ENCODE measurements around the gene SPIN3. TPM values are rescaled to one million over a fixed set of nuclear protein-coding genes. Genes with fewer than 3 reads are reported as not detected.
A peak's percentile ranks its signal among the peaks of the same experiment; 100 is the strongest.

The SPIN3 gene
- total and polyA plus RNA-seq, 2 of the 13 experiments (the other 11 are each of a cell fraction or from before 2014, with no cell fraction given) = 8.4 to 8.8 TPM

GRCh38 chrX:56995271-56995994 lies at the start of gene SPIN3 (continued):
- 0 out of 2 replicates have a peak, but pooled peaks have one; percentile 3 for TF ChIP-seq CTCF (CRISPR knock-in tag; IDR thresholded peaks at IDR 0.05)
- TF ChIP-seq, protein P1, sequence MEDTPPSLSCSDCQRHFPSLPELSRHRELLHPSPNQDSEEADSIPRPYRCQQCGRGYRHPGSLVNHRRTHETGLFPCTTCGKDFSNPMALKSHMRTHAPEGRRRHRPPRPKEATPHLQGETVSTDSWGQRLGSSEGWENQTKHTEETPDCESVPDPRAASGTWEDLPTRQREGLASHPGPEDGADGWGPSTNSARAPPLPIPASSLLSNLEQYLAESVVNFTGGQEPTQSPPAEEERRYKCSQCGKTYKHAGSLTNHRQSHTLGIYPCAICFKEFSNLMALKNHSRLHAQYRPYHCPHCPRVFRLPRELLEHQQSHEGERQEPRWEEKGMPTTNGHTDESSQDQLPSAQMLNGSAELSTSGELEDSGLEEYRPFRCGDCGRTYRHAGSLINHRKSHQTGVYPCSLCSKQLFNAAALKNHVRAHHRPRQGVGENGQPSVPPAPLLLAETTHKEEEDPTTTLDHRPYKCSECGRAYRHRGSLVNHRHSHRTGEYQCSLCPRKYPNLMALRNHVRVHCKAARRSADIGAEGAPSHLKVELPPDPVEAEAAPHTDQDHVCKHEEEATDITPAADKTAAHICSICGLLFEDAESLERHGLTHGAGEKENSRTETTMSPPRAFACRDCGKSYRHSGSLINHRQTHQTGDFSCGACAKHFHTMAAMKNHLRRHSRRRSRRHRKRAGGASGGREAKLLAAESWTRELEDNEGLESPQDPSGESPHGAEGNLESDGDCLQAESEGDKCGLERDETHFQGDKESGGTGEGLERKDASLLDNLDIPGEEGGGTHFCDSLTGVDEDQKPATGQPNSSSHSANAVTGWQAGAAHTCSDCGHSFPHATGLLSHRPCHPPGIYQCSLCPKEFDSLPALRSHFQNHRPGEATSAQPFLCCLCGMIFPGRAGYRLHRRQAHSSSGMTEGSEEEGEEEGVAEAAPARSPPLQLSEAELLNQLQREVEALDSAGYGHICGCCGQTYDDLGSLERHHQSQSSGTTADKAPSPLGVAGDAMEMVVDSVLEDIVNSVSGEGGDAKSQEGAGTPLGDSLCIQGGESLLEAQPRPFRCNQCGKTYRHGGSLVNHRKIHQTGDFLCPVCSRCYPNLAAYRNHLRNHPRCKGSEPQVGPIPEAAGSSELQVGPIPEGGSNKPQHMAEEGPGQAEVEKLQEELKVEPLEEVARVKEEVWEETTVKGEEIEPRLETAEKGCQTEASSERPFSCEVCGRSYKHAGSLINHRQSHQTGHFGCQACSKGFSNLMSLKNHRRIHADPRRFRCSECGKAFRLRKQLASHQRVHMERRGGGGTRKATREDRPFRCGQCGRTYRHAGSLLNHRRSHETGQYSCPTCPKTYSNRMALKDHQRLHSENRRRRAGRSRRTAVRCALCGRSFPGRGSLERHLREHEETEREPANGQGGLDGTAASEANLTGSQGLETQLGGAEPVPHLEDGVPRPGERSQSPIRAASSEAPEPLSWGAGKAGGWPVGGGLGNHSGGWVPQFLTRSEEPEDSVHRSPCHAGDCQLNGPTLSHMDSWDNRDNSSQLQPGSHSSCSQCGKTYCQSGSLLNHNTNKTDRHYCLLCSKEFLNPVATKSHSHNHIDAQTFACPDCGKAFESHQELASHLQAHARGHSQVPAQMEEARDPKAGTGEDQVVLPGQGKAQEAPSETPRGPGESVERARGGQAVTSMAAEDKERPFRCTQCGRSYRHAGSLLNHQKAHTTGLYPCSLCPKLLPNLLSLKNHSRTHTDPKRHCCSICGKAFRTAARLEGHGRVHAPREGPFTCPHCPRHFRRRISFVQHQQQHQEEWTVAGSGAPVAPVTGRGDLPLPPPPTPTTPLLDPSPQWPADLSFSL (CRISPR knock-in tag; IDR thresholded peaks at IDR 0.05) = no peak
- peak; percentile 99 for TF ChIP-seq ZNF281 (CRISPR knock-in tag; IDR thresholded peaks at IDR 0.05; ENCODE audit: borderline replicate concordance)
- TF ChIP-seq ZSCAN31 (CRISPR knock-in tag; IDR thresholded peaks at IDR 0.05; ENCODE audit: low read depth) = no peak
- TF ChIP-seq, protein P2, sequence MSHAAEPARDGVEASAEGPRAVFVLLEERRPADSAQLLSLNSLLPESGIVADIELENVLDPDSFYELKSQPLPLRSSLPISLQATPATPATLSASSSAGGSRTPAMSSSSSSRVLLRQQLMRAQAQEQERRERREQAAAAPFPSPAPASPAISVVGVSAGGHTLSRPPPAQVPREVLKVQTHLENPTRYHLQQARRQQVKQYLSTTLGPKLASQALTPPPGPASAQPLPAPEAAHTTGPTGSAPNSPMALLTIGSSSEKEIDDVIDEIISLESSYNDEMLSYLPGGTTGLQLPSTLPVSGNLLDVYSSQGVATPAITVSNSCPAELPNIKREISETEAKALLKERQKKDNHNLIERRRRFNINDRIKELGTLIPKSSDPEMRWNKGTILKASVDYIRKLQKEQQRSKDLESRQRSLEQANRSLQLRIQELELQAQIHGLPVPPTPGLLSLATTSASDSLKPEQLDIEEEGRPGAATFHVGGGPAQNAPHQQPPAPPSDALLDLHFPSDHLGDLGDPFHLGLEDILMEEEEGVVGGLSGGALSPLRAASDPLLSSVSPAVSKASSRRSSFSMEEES (CRISPR knock-in tag; IDR thresholded peaks at IDR 0.05) = peak; percentile 25; the same call in 1 of the 2 replicates
- no peak for TF ChIP-seq RBAK (CRISPR knock-in tag; IDR thresholded peaks at IDR 0.05)
- peak; percentile 21; the same call in 1 of the 2 replicates for TF ChIP-seq ZNF441 (CRISPR knock-in tag; IDR thresholded peaks at IDR 0.05; ENCODE audit: borderline replicate concordance)
- TF ChIP-seq DNMT1 (CRISPR knock-in tag; IDR thresholded peaks at IDR 0.05) = no peak
- TF ChIP-seq RBM39 (IDR thresholded peaks at IDR 0.05; ENCODE audit: low read depth, low read length, poor library complexity, severe bottlenecking) = no peak
- TF ChIP-seq POGZ (CRISPR knock-in tag; IDR thresholded peaks at IDR 0.05) = peak; percentile 74
- peak; percentile 73 for TF ChIP-seq SRSF1 (optimal IDR thresholded peaks at IDR 0.05; ENCODE audit: low read depth, low read length)
- no peak for TF ChIP-seq PRPF4 (IDR thresholded peaks at IDR 0.05; ENCODE audit: low read depth, low read length, poor library complexity, severe bottlenecking)
- TF ChIP-seq HMG20B (CRISPR knock-in tag; conservative IDR thresholded peaks at IDR 0.05) = no peak
- TF ChIP-seq ZNF749 (CRISPR knock-in tag; IDR thresholded peaks at IDR 0.05; ENCODE audit: borderline replicate concordance) = no peak
- TF ChIP-seq TBX3 (IDR thresholded peaks at IDR 0.05; ENCODE audit: borderline replicate concordance) = no peak
- peak; percentile 81 for TF ChIP-seq PHF8 (CRISPR knock-in tag; IDR thresholded peaks at IDR 0.05)

Measured in HepG2 (cell line).